Measurements from ENCODE around the gene MSRB2.

DNA sequence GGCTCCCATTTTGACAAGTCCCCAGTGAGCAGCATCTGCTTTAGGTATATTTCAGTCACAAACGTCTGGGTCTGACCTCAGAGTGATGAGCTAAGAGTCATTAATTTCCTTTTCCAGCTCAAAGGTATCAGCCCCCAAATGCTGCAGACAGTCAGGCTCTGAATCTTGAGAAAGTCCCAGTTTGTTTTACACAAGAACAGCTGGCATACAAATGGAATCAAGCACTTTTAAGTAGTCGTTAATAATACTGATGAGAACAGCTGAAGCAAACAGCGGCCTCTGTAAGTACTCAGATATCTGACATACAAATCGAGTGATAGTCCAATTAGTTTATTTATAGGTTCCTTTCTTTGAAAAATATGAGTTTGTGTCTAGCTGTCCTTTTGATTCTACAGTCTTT, 49.4 kb upstream of the MSRB2 start:
- TF ChIP-seq, protein P1, sequence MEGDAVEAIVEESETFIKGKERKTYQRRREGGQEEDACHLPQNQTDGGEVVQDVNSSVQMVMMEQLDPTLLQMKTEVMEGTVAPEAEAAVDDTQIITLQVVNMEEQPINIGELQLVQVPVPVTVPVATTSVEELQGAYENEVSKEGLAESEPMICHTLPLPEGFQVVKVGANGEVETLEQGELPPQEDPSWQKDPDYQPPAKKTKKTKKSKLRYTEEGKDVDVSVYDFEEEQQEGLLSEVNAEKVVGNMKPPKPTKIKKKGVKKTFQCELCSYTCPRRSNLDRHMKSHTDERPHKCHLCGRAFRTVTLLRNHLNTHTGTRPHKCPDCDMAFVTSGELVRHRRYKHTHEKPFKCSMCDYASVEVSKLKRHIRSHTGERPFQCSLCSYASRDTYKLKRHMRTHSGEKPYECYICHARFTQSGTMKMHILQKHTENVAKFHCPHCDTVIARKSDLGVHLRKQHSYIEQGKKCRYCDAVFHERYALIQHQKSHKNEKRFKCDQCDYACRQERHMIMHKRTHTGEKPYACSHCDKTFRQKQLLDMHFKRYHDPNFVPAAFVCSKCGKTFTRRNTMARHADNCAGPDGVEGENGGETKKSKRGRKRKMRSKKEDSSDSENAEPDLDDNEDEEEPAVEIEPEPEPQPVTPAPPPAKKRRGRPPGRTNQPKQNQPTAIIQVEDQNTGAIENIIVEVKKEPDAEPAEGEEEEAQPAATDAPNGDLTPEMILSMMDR (IDR thresholded peaks at IDR 0.05; ENCODE audit: low read depth, low read length, poor library complexity, severe bottlenecking), result no peak
- TF ChIP-seq EZH2phosphoT487 (IDR thresholded peaks at IDR 0.05; ENCODE audit: borderline replicate concordance, low read length), result no peak
